Measurements from ENCODE around the gene RHPN2. TPM values are rescaled to one million over a fixed set of nuclear protein-coding genes. Genes with fewer than 3 reads are reported as not detected.

Gene RHPN2
- total and polyA plus RNA-seq, 2 of the 13 experiments (the other 11 are each of a cell fraction or from before 2014, with no cell fraction given): 20.3 to 48.0 TPM

- TF ChIP-seq CREM (IDR thresholded peaks at IDR 0.05): peak; percentile 89
- TF ChIP-seq CREM (CRISPR knock-in tag; IDR thresholded peaks at IDR 0.05): no peak
- 0 out of 2 replicates have a peak, but pooled peaks have one; percentile 73 for TF ChIP-seq HMGXB3 (CRISPR knock-in tag; IDR thresholded peaks at IDR 0.05; ENCODE audit: borderline replicate concordance)
- TF ChIP-seq CCDC6 (CRISPR knock-in tag; IDR thresholded peaks at IDR 0.05): no peak; the same call in none of the 2 replicates
- TF ChIP-seq ZNF547 (CRISPR knock-in tag; IDR thresholded peaks at IDR 0.05): no peak
- TF ChIP-seq LBX2 (CRISPR knock-in tag; IDR thresholded peaks at IDR 0.05; ENCODE audit: borderline replicate concordance): no peak
- TF ChIP-seq NFIB (CRISPR knock-in tag; IDR thresholded peaks at IDR 0.05; ENCODE audit: borderline replicate concordance): 0 out of 2 replicates have a peak, but pooled peaks have one; percentile 45
- TF ChIP-seq ZNF800 (CRISPR knock-in tag; IDR thresholded peaks at IDR 0.05): no peak
- no peak for TF ChIP-seq PREB (CRISPR knock-in tag; IDR thresholded peaks at IDR 0.05)
- TF ChIP-seq SATB2 (CRISPR knock-in tag; IDR thresholded peaks at IDR 0.05): 0 out of 2 replicates have a peak, but pooled peaks have one; percentile 43
- no peak for TF ChIP-seq KDM4B (CRISPR knock-in tag; IDR thresholded peaks at IDR 0.05)
- peak; percentile 65 to 94; a peak in 3 of 4 replicates for TF ChIP-seq POLR2A (IDR thresholded peaks at IDR 0.05; ENCODE audit: insufficient read depth in 1 of 2, low read depth in 2 of 2, low read length in 2 of 2)
- TF ChIP-seq JUNB (CRISPR knock-in tag; IDR thresholded peaks at IDR 0.05; ENCODE audit: borderline replicate concordance): no peak; the same call in 1 of the 2 replicates
- peak; percentile 78; the same call in 1 of the 2 replicates for TF ChIP-seq ZNF292 (CRISPR knock-in tag; IDR thresholded peaks at IDR 0.05; ENCODE audit: borderline replicate concordance, low read depth)
- TF ChIP-seq RELA (CRISPR knock-in tag; IDR thresholded peaks at IDR 0.05): no peak
- TF ChIP-seq ZNF792 (CRISPR knock-in tag; IDR thresholded peaks at IDR 0.05): peak; percentile 82; the same call in 1 of the 2 replicates
- TF ChIP-seq RBAK (CRISPR knock-in tag; IDR thresholded peaks at IDR 0.05): no peak
- no peak for TF ChIP-seq HCFC1 (IDR thresholded peaks at IDR 0.05; ENCODE audit: low read depth, low read length)
- peak; percentile 57 for TF ChIP-seq TBL1XR1 (IDR thresholded peaks at IDR 0.05; ENCODE audit: borderline replicate concordance, low read length, partially characterized antibody)
- TF ChIP-seq ZNF616 (CRISPR knock-in tag; IDR thresholded peaks at IDR 0.05; ENCODE audit: low read depth): no peak
- peak; percentile 43; the same call in 1 of the 2 replicates for TF ChIP-seq ZNF749 (CRISPR knock-in tag; IDR thresholded peaks at IDR 0.05; ENCODE audit: borderline replicate concordance)
- peak; percentile 61 for TF ChIP-seq SKI (IDR thresholded peaks at IDR 0.05; ENCODE audit: partially characterized antibody)
- no peak for TF ChIP-seq ZNF589 (CRISPR knock-in tag; conservative IDR thresholded peaks at IDR 0.05)
These were observed 23.5 kb downstream of the RHPN2 start (continued) for GRCh38 chr19:33040994-33041827.

Data from HepG2 (cell line).